HEK293T (cell line): ENCODE results near the gene PTPN12.
"Not testable (repeated sequence)": the region's sequence is repeated elsewhere in the genome, so short reads cannot be mapped to it uniquely, and the experiment has no call there.

Experiments
- CTCF ChIA-PET: fragments of 350-600 bp; formaldehyde crosslinking; extraction: SDS; loops from one replicate; lab custom pipeline; 2021; ENCODE audit warnings: antibody characterized with exemption, inconsistent platforms; lab: Yijun Ruan, JAX
- POLR2A ChIA-PET: fragments of 350-600 bp; formaldehyde crosslinking; extraction: SDS; loops from one replicate; lab custom pipeline; 2020; ENCODE audit warnings: antibody characterized with exemption, inconsistent platforms; lab: Yijun Ruan, JAX
- DNase-seq: peaks from one replicate; pipeline ENCODE4 v3.0.0; 2012; ENCODE audit warnings: mixed read lengths; ENCODE audit errors: extremely low spot score
- ARNT ChIP-seq: fragments of 450-650 bp; IDR thresholded peaks from 2 replicates; pipeline ENCODE4 v1.6.1; 2017; ENCODE audit warnings: mild to moderate bottlenecking
- BHLHE40 ChIP-seq: fragments of 450-650 bp; IDR thresholded peaks from 2 replicates; pipeline ENCODE4 v1.6.1; 2016; ENCODE audit warnings: mild to moderate bottlenecking, moderate library complexity, borderline replicate concordance
- CTBP1 ChIP-seq: fragments of 450-650 bp; IDR thresholded peaks from 2 replicates; pipeline ENCODE4 v1.6.1; 2016; ENCODE audit warnings: borderline replicate concordance
- ELF4 ChIP-seq: fragments of 450-650 bp; IDR thresholded peaks from 2 replicates; pipeline ENCODE4 v1.6.1; 2017; ENCODE audit warnings: antibody characterized with exemption
- FOXA1 ChIP-seq: fragments of 450-650 bp; IDR thresholded peaks from 2 replicates; pipeline ENCODE4 v1.6.1; 2016; ENCODE audit warnings: mild to moderate bottlenecking
- FOXK2 ChIP-seq: fragments of 450-650 bp; IDR thresholded peaks from 2 replicates; pipeline ENCODE4 v1.6.1; 2016; ENCODE audit warnings: mild to moderate bottlenecking
- FOXM1 ChIP-seq: fragments of 450-650 bp; IDR thresholded peaks from 2 replicates; pipeline ENCODE4 v1.6.1; 2017; ENCODE audit warnings: mild to moderate bottlenecking, borderline replicate concordance
- HDGF ChIP-seq: fragments of 450-650 bp; IDR thresholded peaks from 2 replicates; pipeline ENCODE4 v1.6.1; 2017; ENCODE audit warnings: antibody characterized with exemption, borderline replicate concordance
- L3MBTL2 ChIP-seq: fragments of 450-650 bp; conservative IDR thresholded peaks from 2 replicates; pipeline ENCODE4 v1.6.1; 2016; ENCODE audit warnings: mild to moderate bottlenecking
- LEF1 ChIP-seq: fragments of 450-650 bp; IDR thresholded peaks from 2 replicates; pipeline ENCODE4 v1.6.1; 2017; ENCODE audit warnings: mild to moderate bottlenecking, borderline replicate concordance
- NFRKB ChIP-seq: fragments of 450-650 bp; IDR thresholded peaks from 2 replicates; pipeline ENCODE4 v1.6.1; 2016; ENCODE audit warnings: mild to moderate bottlenecking, moderate library complexity
- SP1 ChIP-seq: fragments of 450-650 bp; IDR thresholded peaks from 2 replicates; pipeline ENCODE4 v1.6.1; 2017
- SUZ12 ChIP-seq: fragments of 450-650 bp; IDR thresholded peaks from 2 replicates; pipeline ENCODE4 v1.6.1; 2016; ENCODE audit warnings: mild to moderate bottlenecking
- TARDBP ChIP-seq: fragments of 450-650 bp; IDR thresholded peaks from 2 replicates; pipeline ENCODE4 v1.6.1; 2016
- ZNF384 ChIP-seq: fragments of 450-650 bp; IDR thresholded peaks from 2 replicates; pipeline ENCODE4 v1.6.1; 2016
- TF ChIP-seq, protein P1 (sequence below): fragments of 450-650 bp; IDR thresholded peaks from 2 replicates; pipeline ENCODE4 v1.6.1; 2016

PTPN12 gene

DNA sequence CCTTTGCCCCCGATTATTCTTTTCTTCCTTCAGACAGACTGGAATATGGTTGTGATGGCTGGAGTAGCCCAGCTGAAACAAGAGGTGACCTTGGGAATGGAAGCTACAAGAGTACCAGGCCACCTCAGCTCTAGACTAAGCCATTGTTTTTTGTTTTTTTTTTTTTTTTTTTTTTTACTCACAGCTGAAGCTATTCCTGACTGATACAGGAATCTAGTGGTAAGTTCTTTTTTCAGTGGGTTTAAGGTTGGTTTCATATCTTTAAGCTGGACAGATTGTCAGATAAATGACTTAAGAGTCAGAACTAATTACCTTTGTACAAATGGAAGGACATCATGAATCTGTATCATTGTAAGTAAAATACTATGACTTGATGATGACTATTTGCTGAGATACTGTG lies 30.2 kb upstream of the PTPN12 start:
- ChIA-PET CTCF (no interaction called here), POLR2A (no interaction called here)
- DNase-seq = no peak
- TF ChIP-seq LEF1 (no peak), BHLHE40 (no peak), NFRKB (no peak), CTBP1 (no peak), TARDBP (no peak), HDGF (no peak), FOXK2 (no peak), FOXM1 (no peak), SUZ12 (no peak), L3MBTL2 (no peak), ELF4 (no peak)
- TF ChIP-seq, protein P1, sequence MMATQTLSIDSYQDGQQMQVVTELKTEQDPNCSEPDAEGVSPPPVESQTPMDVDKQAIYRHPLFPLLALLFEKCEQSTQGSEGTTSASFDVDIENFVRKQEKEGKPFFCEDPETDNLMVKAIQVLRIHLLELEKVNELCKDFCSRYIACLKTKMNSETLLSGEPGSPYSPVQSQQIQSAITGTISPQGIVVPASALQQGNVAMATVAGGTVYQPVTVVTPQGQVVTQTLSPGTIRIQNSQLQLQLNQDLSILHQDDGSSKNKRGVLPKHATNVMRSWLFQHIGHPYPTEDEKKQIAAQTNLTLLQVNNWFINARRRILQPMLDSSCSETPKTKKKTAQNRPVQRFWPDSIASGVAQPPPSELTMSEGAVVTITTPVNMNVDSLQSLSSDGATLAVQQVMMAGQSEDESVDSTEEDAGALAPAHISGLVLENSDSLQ = no peak

DNA sequence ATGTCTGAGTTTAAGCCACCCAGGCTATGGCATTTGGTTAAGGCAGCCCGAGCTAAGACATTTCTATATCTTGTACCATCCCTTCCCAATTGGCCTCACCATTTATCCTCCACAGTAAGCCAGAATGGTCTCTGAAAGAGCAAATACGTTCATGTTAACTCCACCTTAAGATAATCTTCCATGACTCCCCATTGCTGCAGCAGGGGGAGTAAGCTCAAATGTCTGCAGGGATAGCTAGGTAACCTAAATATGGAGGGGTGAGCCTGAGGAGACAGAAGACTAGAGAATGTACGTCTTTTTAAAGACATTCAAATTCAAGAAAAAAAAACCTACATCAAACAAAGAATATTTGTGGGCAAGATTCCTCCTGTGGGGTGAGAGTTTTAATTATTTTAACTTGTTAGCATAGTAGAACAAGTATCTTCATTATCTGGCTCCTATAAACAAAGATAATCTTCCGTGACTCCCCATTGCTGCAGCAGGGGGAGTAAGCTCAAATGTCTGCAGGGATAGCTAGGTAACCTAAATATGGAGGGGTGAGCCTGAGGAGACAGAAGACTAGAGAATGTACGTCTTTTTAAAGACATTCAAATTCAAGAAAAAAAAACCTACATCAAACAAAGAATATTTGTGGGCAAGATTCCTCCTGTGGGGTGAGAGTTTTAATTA lies 24.0 kb upstream of the PTPN12 start:
- POLR2A ChIA-PET = interaction anchor here (1.2 kb wide), 1 partner anchor 23 kb away, joined by 3 read pairs; no protein-coding TSS in a partner anchor
- CTCF ChIA-PET = not testable (repeated sequence)

DNA sequence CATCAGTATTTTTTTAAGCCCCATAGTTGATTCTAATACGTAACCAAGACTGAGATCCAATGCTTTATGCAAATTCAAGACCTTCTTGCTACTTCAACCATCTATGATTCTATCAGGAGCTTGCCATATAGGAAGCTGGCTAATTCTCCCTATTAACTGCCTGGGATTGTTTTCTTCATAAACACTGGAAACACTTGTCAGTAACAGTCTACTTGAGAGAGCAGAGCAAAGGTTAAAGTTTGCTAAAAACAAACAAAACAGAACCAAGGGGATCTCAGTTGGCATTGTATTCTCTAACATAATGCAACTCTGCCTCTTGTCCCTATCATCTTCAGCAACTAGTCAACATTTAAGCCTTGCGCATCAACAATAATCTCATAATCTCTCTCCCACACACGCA lies 21.0 kb upstream of the PTPN12 start:
- POLR2A ChIA-PET = no interaction called here

More for the DNA sequence above, 24.0 kb upstream of the PTPN12 start:
- not testable (repeated sequence) for DNase-seq

DNA sequence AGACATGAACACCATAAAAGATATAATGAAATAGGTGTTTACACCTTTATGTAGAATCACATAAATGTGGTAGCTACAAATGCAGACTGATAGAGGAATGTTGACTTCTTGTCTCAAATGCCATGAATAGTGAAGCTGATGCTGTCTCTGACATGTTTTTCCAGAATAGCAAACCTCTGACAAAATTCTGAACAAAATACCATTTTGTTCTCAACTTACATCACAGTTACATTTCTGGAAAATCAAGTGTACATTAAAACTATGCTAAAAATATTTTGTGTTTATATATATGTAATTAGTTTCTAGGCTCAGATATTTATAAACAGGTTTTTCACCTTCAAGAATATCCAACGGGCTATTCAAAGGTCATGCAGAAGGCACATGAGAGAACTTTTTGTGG lies 16.8 kb upstream of the PTPN12 start:
- ChIA-PET POLR2A (no interaction called here), CTCF (no interaction called here)
- TF ChIP-seq FOXA1 (no peak), FOXK2 (no peak), BHLHE40 (no peak)
- DNase-seq = no peak

More for the DNA sequence above, 21.0 kb upstream of the PTPN12 start:
- no peak for TF ChIP-seq NFRKB
- TF ChIP-seq L3MBTL2 = no peak
- TF ChIP-seq CTBP1 = no peak
- no peak for TF ChIP-seq ARNT
- TF ChIP-seq ELF4 = no peak
- TF ChIP-seq, protein P1 = no peak
- no peak for TF ChIP-seq BHLHE40
- no peak for TF ChIP-seq SP1
- DNase-seq = no peak
- CTCF ChIA-PET = no interaction called here

DNA sequence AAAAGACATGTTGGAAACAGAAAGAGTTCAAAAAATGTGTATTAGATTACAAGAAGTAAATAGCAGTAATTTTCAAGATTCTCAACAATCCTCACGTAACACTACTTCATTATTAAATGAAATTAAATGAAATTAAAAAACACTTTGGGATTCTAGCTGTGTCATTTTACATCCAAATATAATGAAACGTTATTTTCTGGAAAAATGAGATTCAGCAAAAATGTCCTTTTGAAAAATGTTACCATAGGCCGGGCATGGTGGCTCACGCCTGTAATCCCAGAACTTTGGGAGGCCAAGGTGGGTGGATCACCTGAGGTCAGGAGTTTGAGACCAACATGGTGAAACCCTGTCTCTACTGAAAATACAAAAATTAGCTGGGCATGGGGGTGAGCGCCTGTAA lies 15.6 kb upstream of the PTPN12 start:
- DNase-seq, POLR2A ChIA-PET, CTCF ChIA-PET: not testable (repeated sequence)

DNA sequence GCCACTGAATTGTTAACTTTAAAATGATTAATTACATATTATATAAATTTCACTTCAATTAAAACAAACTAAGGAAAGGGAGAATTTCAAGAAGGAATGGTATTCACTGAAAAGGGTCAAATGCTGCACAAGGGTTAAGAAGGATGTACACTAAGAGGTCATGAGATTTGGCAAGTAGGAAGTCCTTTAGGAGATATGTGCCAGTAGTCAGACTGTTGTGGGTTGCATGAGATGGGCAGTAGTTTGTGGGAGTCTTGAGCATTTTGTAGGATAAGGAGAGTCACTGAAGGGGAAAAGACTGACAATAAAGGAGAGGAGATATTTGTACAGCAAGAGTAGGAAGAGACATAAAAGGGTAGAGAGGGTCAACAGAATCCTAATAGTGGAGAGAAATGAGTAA lies 12.4 kb upstream of the PTPN12 start:
- ChIA-PET CTCF (no interaction called here), POLR2A (interaction anchor here (1.0 kb wide), 1 partner anchor 12 kb away, joined by 3 read pairs; no protein-coding TSS in a partner anchor)
- DNase-seq = no peak
- TF ChIP-seq TARDBP = no peak
- no peak for TF ChIP-seq ZNF384
- no peak for TF ChIP-seq SUZ12
- no peak for TF ChIP-seq HDGF
- TF ChIP-seq L3MBTL2 = no peak
- no peak for TF ChIP-seq FOXM1
- TF ChIP-seq LEF1 = no peak
- TF ChIP-seq SP1 = no peak
- no peak for TF ChIP-seq CTBP1
- TF ChIP-seq FOXK2 = no peak
- no peak for TF ChIP-seq ELF4
- no peak for TF ChIP-seq FOXA1
- no peak for TF ChIP-seq NFRKB
- TF ChIP-seq, protein P1 = no peak
- no peak for TF ChIP-seq BHLHE40
- no peak for TF ChIP-seq ARNT

DNA sequence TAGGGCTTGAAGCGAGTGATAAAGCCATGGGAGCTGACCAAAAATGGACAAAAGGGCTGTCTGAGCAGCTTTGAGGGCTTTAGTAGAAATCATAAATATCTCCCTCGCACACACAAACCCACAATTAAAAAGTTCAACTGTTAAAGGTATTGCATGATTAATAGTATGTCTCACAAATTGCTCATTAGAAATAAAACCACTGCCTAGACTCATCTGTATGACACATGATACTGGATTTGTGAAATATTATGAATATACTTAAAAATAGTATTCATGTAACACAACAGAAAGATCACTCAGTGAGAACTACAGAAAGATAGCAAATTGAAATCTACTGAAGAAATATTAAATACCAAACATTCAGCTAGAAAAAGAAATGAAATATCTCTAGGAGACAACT lies 11.9 kb upstream of the PTPN12 start:
- TF ChIP-seq SP1 (no peak), CTBP1 (no peak), BHLHE40 (no peak), FOXK2 (no peak), FOXA1 (no peak), NFRKB (no peak), ZNF384 (no peak), LEF1 (no peak), ELF4 (no peak), ARNT (no peak), L3MBTL2 (no peak), FOXM1 (no peak)
- TF ChIP-seq, protein P1 = no peak

More for the DNA sequence above, 11.9 kb upstream of the PTPN12 start:
- ChIA-PET CTCF (no interaction called here), POLR2A (interaction anchor here (1.0 kb wide), 1 partner anchor 11 kb away, joined by 3 read pairs; no protein-coding TSS in a partner anchor)
- no peak for DNase-seq
